CD4-positive, alpha-beta T cell treated with Interleukin-15 for 4 hours (primary cell): ENCODE measurements around the gene HRH2.
"Not testable (repeated sequence)": the region's sequence is repeated elsewhere in the genome, so short reads cannot be mapped to it uniquely, and the experiment has no call there.

Experiments
- DNase-seq: peaks from one replicate; pipeline ENCODE4 v3.0.0-alpha.2; 2020; ENCODE audit warnings: low spot score

Gene HRH2

GRCh38 chr5:175714479-175715085, 56.7 kb downstream of the HRH2 start:
- DNase-seq: no peak

DNA sequence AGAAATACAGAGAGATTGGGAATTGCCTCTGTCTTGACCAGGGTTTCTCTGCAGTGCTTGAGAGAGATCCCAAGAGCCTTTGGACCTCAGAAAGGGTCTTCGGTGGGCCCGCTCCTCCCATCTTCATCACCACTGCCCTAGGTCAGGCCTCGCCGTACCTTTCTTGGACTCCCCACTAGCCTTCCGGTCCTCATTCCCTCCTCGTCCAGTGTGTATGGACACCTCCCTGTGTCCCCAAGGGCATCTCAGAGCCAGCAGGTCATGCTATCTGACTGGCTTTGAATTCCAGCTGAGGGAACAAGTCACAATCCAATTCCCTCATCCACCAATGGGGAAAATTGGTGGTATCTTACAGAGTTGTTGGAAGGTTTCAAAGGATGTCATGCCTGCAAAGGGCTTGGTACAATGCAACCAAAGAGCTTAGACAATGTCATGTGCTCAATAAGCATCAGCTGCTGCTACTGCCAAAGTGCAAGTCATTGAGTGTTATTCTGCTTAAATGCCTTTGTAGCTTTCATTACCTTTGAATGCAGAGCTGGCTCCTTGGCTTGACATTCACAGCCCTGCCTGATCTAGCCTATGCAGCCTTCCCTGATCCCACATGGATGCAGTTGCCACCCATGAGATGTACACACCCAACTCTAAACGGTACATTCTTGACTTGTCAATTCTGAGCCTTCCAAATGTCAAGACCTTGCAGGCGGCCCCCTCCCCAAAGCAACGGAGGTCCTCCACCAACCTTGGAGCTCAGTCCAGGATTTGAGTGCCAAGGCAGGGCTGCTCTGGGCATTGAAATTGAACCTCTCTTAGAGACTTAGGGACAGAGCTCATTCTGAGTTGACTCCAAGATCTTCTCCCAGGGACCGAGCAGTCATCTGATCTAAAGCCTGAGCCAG, 58.0 kb downstream of the HRH2 start:
- DNase-seq: no peak

DNA sequence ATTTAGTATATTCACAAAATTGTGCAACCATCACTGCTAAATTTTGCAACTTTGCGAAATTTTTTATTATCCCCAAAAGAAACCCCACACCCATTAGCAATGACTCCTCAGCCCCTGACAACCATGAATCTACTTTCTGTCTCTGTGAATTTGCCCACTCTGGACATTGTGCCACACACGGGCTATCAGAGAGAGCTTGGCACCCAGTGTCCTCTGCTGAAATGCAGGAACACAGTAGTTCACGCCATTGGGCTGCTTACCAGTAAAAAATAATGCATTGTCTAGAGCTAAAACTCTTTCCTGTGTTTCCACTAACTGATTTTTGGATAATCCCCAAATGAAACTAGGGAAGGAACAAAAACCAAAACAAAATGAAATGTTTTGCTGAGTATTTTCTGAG, 60.0 kb downstream of the HRH2 start:
- DNase-seq: no peak

- DNase-seq: peak; percentile 63
These were observed 60.7 kb downstream of the HRH2 start for GRCh38 chr5:175718401-175719108.

GRCh38 chr5:175719109-175719432, 61.2 kb downstream of the HRH2 start:
- not testable (repeated sequence) for DNase-seq

- DNase-seq: no peak
These were observed 66.7 kb downstream of the HRH2 start for GRCh38 chr5:175724314-175725275.

DNA sequence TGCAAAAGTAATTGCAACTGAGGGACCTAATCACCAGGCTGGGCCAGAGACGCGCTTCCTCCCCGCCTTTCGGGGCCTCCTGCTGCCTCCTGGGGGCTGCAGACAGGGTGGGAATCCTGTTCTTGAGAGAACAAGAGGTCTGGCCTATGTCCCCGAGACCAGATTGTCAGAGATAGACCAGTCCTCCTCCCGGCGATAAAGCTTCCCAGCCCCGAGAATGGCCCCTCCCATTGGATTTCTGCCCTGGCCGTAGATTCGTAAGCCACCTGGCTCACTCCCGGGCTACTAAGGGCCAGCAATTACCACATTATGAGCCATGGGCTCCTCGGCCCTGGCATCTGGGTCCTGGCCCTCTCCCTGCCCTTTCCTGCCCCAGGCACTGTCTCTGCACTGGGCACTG, 70.4 kb downstream of the HRH2 start:
- DNase-seq: no peak

GRCh38 chr5:175728885-175729828, 71.3 kb downstream of the HRH2 start:
- DNase-seq: no peak

- peak; percentile 90 for DNase-seq
These were observed 72.0 kb downstream of the HRH2 start for GRCh38 chr5:175729829-175730277.

GRCh38 chr5:175731172-175731571, 73.3 kb downstream of the HRH2 start:
- no peak for DNase-seq

GRCh38 chr5:175731756-175732465, 74.0 kb downstream of the HRH2 start:
- DNase-seq: no peak

GRCh38 chr5:175733017-175733416, 75.1 kb downstream of the HRH2 start:
- DNase-seq: no peak

GRCh38 chr5:175734016-175734415, 76.1 kb downstream of the HRH2 start:
- DNase-seq: no peak

DNA sequence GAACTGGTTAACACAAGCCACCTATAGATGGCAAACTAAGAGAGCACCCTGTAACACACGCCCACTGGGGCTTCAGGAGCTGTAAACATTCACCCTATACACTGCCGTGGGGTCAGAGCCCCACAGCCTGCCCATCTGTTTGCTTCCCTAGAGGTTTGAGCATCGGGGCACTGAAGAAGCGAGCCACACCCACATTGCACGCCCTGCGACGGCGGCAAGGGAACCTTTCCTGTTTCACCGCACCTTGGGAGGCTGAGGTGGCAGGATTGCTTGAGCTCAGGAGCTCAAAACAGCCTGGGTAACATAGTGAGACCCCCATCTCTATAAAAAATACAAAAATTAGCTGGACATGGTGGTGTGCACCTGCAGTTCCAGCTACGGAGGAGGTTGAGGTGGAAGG, 76.6 kb downstream of the HRH2 start:
- DNase-seq: no peak

GRCh38 chr5:175735701-175736100, 77.8 kb downstream of the HRH2 start:
- no peak for DNase-seq

DNA sequence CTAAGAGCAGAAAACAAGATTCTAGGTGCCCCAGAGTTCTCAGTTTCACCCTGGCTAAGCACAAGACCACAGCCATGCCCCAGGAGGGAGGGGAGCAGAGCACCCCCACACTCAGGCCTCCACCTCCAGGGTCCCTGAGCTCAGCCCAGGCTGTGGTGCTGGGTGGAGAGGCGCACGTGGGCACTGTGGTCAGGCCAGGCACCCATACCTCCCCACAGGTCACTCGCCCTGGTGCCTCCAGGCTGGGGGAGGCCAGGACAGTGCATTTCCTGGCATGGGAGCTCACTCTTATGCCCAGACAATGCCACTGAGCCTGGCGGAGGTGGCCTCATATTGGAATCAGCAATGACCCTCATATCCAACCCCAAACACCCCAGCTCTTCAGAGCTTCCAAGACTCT, 78.8 kb downstream of the HRH2 start:
- no peak for DNase-seq

GRCh38 chr5:175737481-175737880, 79.6 kb downstream of the HRH2 start:
- no peak for DNase-seq

- no peak for DNase-seq
These were observed 80.3 kb downstream of the HRH2 start for GRCh38 chr5:175738126-175738525.

DNA sequence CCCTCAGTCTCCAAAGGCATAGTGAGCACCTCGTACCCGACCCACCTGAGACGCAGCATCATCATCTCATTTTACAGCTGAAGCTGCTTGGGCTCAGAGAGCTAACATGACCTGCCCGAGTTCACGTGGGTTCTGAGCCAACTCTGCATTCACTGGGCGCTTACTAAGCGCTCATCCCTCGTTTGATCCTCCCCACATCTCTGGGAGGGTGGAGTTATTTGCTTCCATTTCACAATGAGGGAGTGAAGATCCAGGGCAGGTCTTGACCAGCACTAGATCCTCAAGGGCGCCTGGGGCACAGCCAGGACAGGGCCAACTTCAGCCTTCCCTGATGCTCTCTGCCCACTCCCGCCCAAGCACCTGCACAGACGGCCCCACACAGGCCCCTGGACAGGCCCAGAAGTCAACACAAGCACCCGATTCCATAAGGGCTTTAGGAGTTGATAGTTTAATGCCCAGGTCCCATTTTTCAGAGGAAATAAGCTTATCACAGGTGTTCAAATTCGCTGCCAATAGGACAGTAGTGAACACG, 80.8 kb downstream of the HRH2 start:
- DNase-seq: no peak

- no peak for DNase-seq
These were observed 82.1 kb downstream of the HRH2 start for GRCh38 chr5:175740014-175740413.
